GM12878 (cell line): ENCODE results near the gene NAV2. TPM values are rescaled to one million over a fixed set of nuclear protein-coding genes. Genes with fewer than 3 reads are reported as not detected.

Source experiments
- ATAC-seq: fragments of 200-7000 bp; cut with Tn5 transposase; 3 replicates; pipeline ENCODE4 v1.9.1; 2020; ENCODE audit warnings: mild to moderate bottlenecking, moderate library complexity
- BruUV-seq: library from RNA; stranded (reverse); fragments of 400-500 nt; replicated peaks from 2 replicates; lab custom pipeline; 2021; lab: Mats Ljungman, UMichigan
- CTCF ChIA-PET: fragments of 300-600 bp; sonication (Branson Sonifier 250); formaldehyde crosslinking; extraction: SDS; loops from one replicate; lab custom pipeline; 2021; ENCODE audit warnings: inconsistent platforms; lab: Yijun Ruan, JAX
- POLR2A ChIA-PET: fragments of 350-600 bp; formaldehyde crosslinking; extraction: SDS; loops from one replicate; lab custom pipeline; 2021; ENCODE audit warnings: inconsistent platforms; lab: Charles Lee
- RAD21 ChIA-PET: fragments of 300-600 bp; sonication (Branson Sonifier 250); formaldehyde crosslinking; loops from one replicate; lab custom pipeline; 2023; ENCODE audit warnings: antibody characterized with exemption; ENCODE audit not compliant: unreplicated experiment; lab: Charles Lee
- SMC1A ChIA-PET: fragments of 300-600 bp; sonication (Branson Sonifier 250); formaldehyde crosslinking; loops from one replicate; lab custom pipeline; 2023; ENCODE audit not compliant: unreplicated experiment, uncharacterized antibody; lab: Charles Lee
- DNase-seq: peaks from one replicate; pipeline ENCODE4 v3.0.0-alpha.2; 2011; ENCODE audit warnings: low read depth, low spot score
- FAIRE-seq: peaks from 3 replicates; lab custom pipeline; 2011; peaks lifted over from hg19 to GRCh38; lab: Jason Lieb, UNC
- H2AFZ ChIP-seq: 2 replicates; pipeline ENCODE4 v1.6.0; 2011; ENCODE audit warnings: low read depth, low read length, control low read depth; ENCODE audit not compliant: control insufficient read depth
- H3K27ac ChIP-seq: 2 replicates; pipeline ENCODE4 v1.5.1; 2011; ENCODE audit warnings: control low read depth; ENCODE audit not compliant: control insufficient read depth, insufficient read depth
- H3K27me3 ChIP-seq, 2 experiments: replicated peaks in 1 of 2; 2 replicates each; pipeline versions ENCODE4 v1.6.0 to v1.6.1; 2011; ENCODE audit warnings: low read length in 1 of 2; ENCODE audit not compliant: control insufficient read depth in 2 of 2, insufficient read depth in 2 of 2
- H3K36me3 ChIP-seq, 2 experiments: 2 replicates each; pipeline ENCODE4 v1.5.1; 2011; ENCODE audit warnings: low read length in 1 of 2; ENCODE audit not compliant: control insufficient read depth in 2 of 2, insufficient read depth in 2 of 2
- H3K4me1 ChIP-seq: 2 replicates; pipeline ENCODE4 v1.6.1; 2011; ENCODE audit warnings: mild to moderate bottlenecking, low read length, moderate library complexity, mixed read lengths; ENCODE audit not compliant: control insufficient read depth, insufficient read depth
- H3K4me2 ChIP-seq: 2 replicates; pipeline ENCODE4 v1.6.0; 2011; ENCODE audit warnings: control low read depth; ENCODE audit not compliant: control insufficient read depth, insufficient read depth
- H3K4me3 ChIP-seq: fragments of 200-600 bp; sonication (generic); 2 replicates; pipeline ENCODE4 v1.5.1; 2016
- H3K79me2 ChIP-seq: 2 replicates; pipeline ENCODE4 v1.6.0; 2011; ENCODE audit warnings: low read length; ENCODE audit not compliant: control insufficient read depth, insufficient read depth
- H3K9ac ChIP-seq: 2 replicates; pipeline ENCODE4 v1.8.0; 2011; ENCODE audit warnings: low read length, control low read depth, mixed read lengths; ENCODE audit not compliant: control insufficient read depth, insufficient read depth
- H3K9me3 ChIP-seq: replicated peaks from 3 replicates; pipeline ENCODE4 v1.5.1; 2011; ENCODE audit warnings: mild to moderate bottlenecking, low read length; ENCODE audit not compliant: control insufficient read depth, insufficient read depth
- H4K20me1 ChIP-seq: 2 replicates; pipeline ENCODE4 v1.6.0; 2011; ENCODE audit not compliant: control insufficient read depth, insufficient read depth
- KAT2A ChIP-seq: conservative IDR thresholded peaks from 2 replicates; pipeline ENCODE4 v1.6.1; 2011; ENCODE audit warnings: low read depth, low read length; ENCODE audit not compliant: control insufficient read depth
- MTA2 ChIP-seq: fragments of 450-650 bp; IDR thresholded peaks from 2 replicates; pipeline ENCODE4 v1.6.1; 2016; ENCODE audit warnings: low read depth, mild to moderate bottlenecking, moderate library complexity
- PAX8 ChIP-seq: fragments of 450-650 bp; IDR thresholded peaks from 2 replicates; pipeline ENCODE4 v1.6.1; 2017; ENCODE audit warnings: mild to moderate bottlenecking, moderate library complexity
- SREBF1 ChIP-seq: IDR thresholded peaks from 2 replicates; pipeline ENCODE4 v1.6.1; 2012; ENCODE audit warnings: mild to moderate bottlenecking, low read length
- ZNF207 ChIP-seq: fragments of 450-650 bp; IDR thresholded peaks from 2 replicates; pipeline ENCODE4 v1.6.1; 2014; ENCODE audit warnings: antibody characterized with exemption, mild to moderate bottlenecking, borderline replicate concordance
- WGBS: methylation state at CpG from one replicate; pipeline ENCODE4 v1.1.6; 2016; ENCODE audit warnings: low lambda C conversion rate; ENCODE audit not compliant: insufficient replicate concordance, insufficient coverage; ENCODE audit errors: missing lambda C conversion rate; 5-methylcytosine and 5-hydroxymethylcytosine counted together
- in situ Hi-C: fragments of 300-500 bp; cut with MboI; formaldehyde crosslinking; loops from 9 replicates; pipeline ENCODE4 v1.14.3; 2018; ENCODE audit warnings: mixed read lengths
- intact Hi-C: fragments of 100-400 bp; cut with micrococcal nuclease; formaldehyde crosslinking; loops from one replicate; pipeline ENCODE4 v1.14.2; 2022; ENCODE audit not compliant: unreplicated experiment
- polyA plus RNA-seq, 11 experiments: library from polyadenylated mRNA; depleted of rRNA in 4 of 11; unstranded in 6 of 11; stranded (reverse) in 5 of 11; fragments of >200 nt; fragmentation: Nextera tagmentation in 4 of 11; fragmentation: Illumina TruSeq in 1 of 11; extraction: Ambion mirVana in 4 of 11; extraction: Trizol in 1 of 11; gene quantifications; 1 replicate in 1 of 11; 2 replicates in 10 of 11; pipeline versions ENCODE4 v1.2.1 to v1.2.3, GENCODE V29; 2011 to 2016; ENCODE audit warnings: inconsistent platforms in 2 of 11, missing spikeins in 2 of 11, low read depth in 1 of 11
- total RNA-seq, 4 experiments: library from RNA; depleted of rRNA in 3 of 4; stranded (reverse); fragments of >200 nt in 3 of 4; fragmentation: Illumina TruSeq in 1 of 4; extraction: Trizol in 1 of 4; gene quantifications; 2 replicates each; pipeline versions ENCODE4 v1.2.1 to v1.2.3, GENCODE V29; 2013 to 2021

The NAV2 gene
- total and polyA plus RNA-seq, 10 of the 15 experiments (the other 5 are each of a cell fraction or from before 2014, with no cell fraction given), result 0.35 to 6.1 (median 1.1) TPM

GRCh38 chr11:20020198-20020597 lies 307.6 kb downstream of the NAV2 start:
- H3K36me3 ChIP-seq, result no peaks in the 10 kb centered on the region
- in situ Hi-C loops (no loop called here), intact Hi-C loops (no loop called here)
- ChIA-PET CTCF (no interaction called here), RAD21 (no interaction called here), SMC1A (no interaction called here), POLR2A (no interaction called here)
- no peaks in the 10 kb centered on the region for H3K79me2 ChIP-seq
- no peak overlapping the region for H3K4me3 ChIP-seq
- no peak for TF ChIP-seq PAX8
- no peak for TF ChIP-seq SREBF1
- no peak for TF ChIP-seq MTA2
- no peaks in the 10 kb centered on the region; the same call in 1 of the 2 replicates for H4K20me1 ChIP-seq
- H3K4me1 ChIP-seq, result no peaks in the 10 kb centered on the region
- no peak overlapping the region for H3K27ac ChIP-seq
- H3K9me3 ChIP-seq, result no peaks in the 10 kb centered on the region
- ATAC-seq (no peak), FAIRE-seq (no peak), DNase-seq (no peak)
- no peak overlapping the region for H2AFZ ChIP-seq
- peaks cover 0 to 3% of the 10 kb centered on the region in 2 experiments; a peak in 2 of 4 replicates for H3K27me3 ChIP-seq
- H3K4me2 ChIP-seq, result no peak overlapping the region
- BruUV-seq, result no TSS peak
- WGBS, result 54% methylated on average over 3 of the region's 3 CpGs
- no peak overlapping the region for H3K9ac ChIP-seq

GRCh38 chr11:20020716-20021115 lies 308.1 kb downstream of the NAV2 start:
- ChIA-PET POLR2A (no interaction called here), CTCF (no interaction called here), RAD21 (no interaction called here), SMC1A (no interaction called here)
- WGBS, result 47% methylated on average over 4 of the region's 4 CpGs
- Histone ChIP-seq H4K20me1 (no peaks in the 10 kb centered on the region; the same call in 1 of the 2 replicates), H2AFZ (no peak overlapping the region), H3K4me3 (no peak overlapping the region), H3K9ac (no peak overlapping the region), H3K79me2 (no peaks in the 10 kb centered on the region), H3K27ac (no peak overlapping the region), H3K36me3 (no peaks in the 10 kb centered on the region), H3K27me3 (peaks cover 0 to 6% of the 10 kb centered on the region in 2 experiments; a peak in 3 of 4 replicates), H3K4me2 (no peak overlapping the region), H3K9me3 (no peaks in the 10 kb centered on the region), H3K4me1 (no peaks in the 10 kb centered on the region)
- no peak for TF ChIP-seq MTA2
- no peak for TF ChIP-seq KAT2A
- no peak for TF ChIP-seq ZNF207
- ATAC-seq (no peak), FAIRE-seq (no peak), DNase-seq (no peak)
- in situ Hi-C loops, result no loop called here
- BruUV-seq, result no TSS peak
- intact Hi-C loops, result no loop called here
